Fibroblast of upper back skin (primary cell): Measurements from ENCODE around the gene SLC7A4.

Experiments
- DNase-seq: peaks from one replicate; pipeline ENCODE4 v3.0.0-alpha.2; 2013

The SLC7A4 gene

GRCh38 chr22:21038405-21038804 is 6.0 kb upstream of the SLC7A4 start:
- DNase-seq: peak; percentile 14

GRCh38 chr22:21034989-21035388 is 2.6 kb upstream of the SLC7A4 start:
- no peak for DNase-seq

GRCh38 chr22:21033895-21034294 is 1.5 kb upstream of the SLC7A4 start:
- peak; percentile 12 for DNase-seq

GRCh38 chr22:21032868-21033688 is 717 bp upstream of the SLC7A4 start:
- DNase-seq: peak; percentile 41

- no peak for DNase-seq
These were observed 770 bp downstream of the SLC7A4 start for GRCh38 chr22:21031545-21032036.

GRCh38 chr22:21030621-21031544 is 1.5 kb downstream of the SLC7A4 start:
- no peak for DNase-seq

GRCh38 chr22:21030032-21030431 is 2.3 kb downstream of the SLC7A4 start:
- no peak for DNase-seq

GRCh38 chr22:21029486-21030025 is 2.8 kb downstream of the SLC7A4 start:
- no peak for DNase-seq

GRCh38 chr22:21028277-21029251 is 3.8 kb downstream of the SLC7A4 start:
- DNase-seq: no peak

GRCh38 chr22:21026783-21027692 is 5.3 kb downstream of the SLC7A4 start:
- DNase-seq: peak; percentile 78

GRCh38 chr22:21025763-21026755 is 6.3 kb downstream of the SLC7A4 start:
- DNase-seq: no peak

- no peak for DNase-seq
These were observed 7.1 kb downstream of the SLC7A4 start for GRCh38 chr22:21025266-21025665.

GRCh38 chr22:21022955-21023614 is 9.3 kb downstream of the SLC7A4 start:
- no peak for DNase-seq

- no peak for DNase-seq
These were observed 9.9 kb downstream of the SLC7A4 start for GRCh38 chr22:21022507-21022906.

- peak; percentile 8 for DNase-seq
These were observed 11.4 kb downstream of the SLC7A4 start for GRCh38 chr22:21020802-21021429.

- DNase-seq: no peak
These were observed 14.0 kb downstream of the SLC7A4 start for GRCh38 chr22:21018314-21018713.

- no peak for DNase-seq
These were observed 15.5 kb downstream of the SLC7A4 start for GRCh38 chr22:21016644-21017420.
